GM18505 (cell line): Measurements from ENCODE around the gene HTT.

ENCODE experiments used
- ATAC-seq: cut with Tn5 transposase; IDR thresholded peaks from one replicate; pipeline ENCODE4 v1.9.1; 2021; ENCODE audit not compliant: unreplicated experiment
- POLR2A ChIP-seq: IDR thresholded peaks from 4 replicates; pipeline ENCODE4 v1.6.1; 2011; ENCODE audit warnings: borderline replicate concordance; ENCODE audit not compliant: insufficient read depth, insufficient read length; ENCODE audit errors: extremely low read depth

HTT gene

DNA sequence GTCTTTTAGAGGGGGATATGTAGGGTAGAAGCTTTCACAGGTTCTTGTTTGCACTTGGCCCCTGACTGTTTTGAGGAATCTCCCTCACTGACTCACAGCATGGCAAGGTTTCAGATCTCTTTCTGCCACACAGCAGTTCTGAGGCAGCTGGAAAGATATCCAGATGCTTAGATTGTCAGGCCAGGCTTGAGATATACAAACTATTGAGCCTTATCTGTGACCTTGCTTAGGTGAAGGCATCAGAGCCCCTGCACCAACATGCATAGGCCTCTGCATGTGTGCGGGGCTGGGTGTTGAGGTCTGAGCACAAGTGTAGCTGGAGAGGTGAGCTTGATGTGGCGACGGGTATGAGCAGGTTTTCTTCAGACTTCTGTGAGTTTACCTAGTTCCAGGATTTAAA lies 93.5 kb downstream of the HTT start:
- no peak for ATAC-seq
- TF ChIP-seq POLR2A, result no peak

DNA sequence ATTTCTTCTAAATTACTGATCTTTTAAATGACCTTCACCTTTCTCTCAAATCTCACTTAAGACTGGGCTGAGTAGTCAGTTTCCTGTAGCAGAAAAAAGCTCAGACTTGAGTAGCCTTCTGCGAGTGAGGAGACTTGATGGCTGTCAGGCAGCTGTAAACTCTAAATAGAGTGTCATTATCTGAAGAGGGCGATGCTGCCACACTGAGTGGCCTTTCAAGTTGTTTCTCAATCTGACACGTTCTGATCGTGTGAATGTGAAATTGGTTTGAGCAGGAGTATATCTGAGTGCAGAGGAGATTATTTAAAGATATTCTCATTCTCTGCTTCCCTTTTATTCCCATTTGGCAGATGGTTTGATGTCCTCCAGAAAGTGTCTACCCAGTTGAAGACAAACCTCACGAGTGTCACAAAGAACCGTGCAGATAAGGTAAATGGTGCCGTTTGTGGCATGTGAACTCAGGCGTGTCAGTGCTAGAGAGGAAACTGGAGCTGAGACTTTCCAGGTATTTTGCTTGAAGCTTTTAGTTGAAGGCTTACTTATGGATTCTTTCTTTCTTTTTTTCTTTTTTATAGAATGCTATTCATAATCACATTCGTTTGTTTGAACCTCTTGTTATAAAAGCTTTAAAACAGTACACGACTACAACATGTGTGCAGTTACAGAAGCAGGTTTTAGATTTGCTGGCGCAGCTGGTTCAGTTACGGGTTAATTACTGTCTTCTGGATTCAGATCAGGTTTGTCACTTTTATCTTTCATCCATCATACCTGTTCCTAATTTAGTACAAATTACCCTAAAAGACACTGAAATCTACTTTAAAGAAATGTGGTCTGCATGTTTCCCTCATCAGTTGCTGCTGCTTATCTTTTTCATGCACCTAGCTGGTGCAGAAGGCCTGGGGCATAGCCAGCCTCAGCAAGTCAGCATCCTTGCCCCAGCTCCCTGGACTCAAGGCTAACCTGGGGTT lies 100.2 kb downstream of the HTT start:
- ATAC-seq, result no peak
- no peak for TF ChIP-seq POLR2A

DNA sequence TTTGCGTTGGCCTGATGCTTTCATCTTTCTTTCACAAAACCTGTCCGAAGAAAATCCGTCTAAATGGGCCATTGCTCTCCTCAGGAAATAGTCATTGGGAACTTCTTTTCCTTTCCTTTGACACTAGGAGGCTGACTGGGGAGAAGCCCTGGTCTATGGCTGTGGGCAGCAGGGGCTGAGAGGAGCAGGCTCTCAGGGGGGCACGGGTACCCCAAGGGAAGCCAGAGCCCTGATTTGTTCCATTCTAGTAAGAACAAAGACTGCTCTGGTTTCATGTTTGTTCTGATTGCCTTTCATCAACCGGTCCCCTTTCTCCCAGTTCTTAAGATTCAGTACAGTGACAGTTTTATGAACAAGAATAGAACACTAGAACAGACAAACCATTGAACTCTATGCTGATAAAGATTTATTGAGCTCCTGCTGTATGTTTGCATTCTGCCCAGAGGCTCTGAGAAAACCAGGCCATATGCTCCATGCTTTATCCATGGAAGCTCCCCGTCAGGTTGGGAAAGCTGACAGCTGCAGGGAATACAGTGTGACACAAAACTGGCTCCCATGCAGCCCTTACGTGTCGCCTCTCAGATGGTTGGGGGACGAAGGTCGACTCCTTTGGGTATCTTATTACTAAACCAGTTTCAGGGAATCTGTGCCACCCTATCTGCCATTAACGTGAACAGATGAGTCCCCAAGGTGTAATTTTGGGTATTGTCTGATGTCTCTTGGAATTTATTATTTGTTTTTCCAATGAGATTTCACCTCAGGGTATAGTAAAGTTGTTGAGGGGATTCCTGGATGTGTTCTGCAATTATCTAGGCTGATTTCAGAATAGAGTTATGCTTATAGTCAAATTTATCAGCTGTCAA lies 102.1 kb downstream of the HTT start:
- no peak for TF ChIP-seq POLR2A
- ATAC-seq, result no peak

DNA sequence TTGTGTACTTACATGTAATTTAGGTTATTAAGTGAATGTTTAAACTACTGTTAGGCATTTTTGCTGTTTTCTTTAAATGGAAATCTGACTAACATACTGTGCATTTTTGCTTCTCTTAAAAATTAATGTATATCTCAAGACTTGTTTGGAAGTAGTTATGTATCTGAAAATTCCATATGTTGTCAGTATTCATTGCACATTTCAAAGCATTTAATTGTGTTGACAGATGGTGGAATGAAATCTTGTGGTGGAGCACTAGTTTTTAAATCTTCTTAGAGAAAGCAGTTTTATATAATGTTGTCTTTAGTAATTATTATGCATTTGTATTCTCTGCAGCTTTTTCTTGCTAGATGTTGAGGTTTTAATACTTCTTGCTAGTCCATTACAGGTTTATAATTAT lies 102.9 kb downstream of the HTT start:
- no peak for TF ChIP-seq POLR2A
- ATAC-seq, result no peak

DNA sequence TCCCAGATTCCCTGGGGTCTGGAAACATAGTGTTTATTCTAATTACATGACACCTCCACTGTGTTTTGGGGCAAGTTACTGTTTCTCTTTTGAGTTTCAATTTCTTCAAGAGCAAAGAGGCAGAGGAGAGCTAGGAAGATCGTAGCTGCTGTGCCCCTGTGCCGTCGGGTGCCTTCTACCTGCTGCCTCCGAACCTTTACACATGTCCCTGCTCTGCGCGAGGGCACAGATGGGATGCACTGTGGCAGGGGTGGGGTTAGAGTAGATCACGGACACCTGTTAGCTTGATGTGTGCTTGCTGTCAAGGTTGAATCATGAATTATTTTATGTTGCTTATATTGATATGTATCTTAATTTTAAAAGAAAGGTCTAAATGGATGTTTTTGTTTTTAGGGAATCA lies 103.4 kb downstream of the HTT start:
- TF ChIP-seq POLR2A, result no peak
- ATAC-seq, result no peak

DNA sequence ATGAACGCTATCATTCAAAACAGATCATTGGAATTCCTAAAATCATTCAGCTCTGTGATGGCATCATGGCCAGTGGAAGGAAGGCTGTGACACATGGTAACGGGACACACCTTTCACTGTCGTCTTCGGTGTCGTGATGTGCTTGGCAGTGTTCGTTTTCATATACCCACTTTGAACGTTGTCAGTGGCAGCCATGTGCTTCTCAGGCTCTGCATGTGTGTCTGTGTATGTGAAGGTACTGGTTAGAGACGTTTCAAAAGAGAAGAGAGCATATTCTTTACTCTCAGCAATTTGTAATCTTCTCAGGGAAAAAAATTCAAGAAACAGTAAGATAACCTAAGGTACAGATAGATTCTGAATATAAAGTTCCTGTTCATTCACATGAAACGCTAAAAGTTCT lies 103.9 kb downstream of the HTT start:
- TF ChIP-seq POLR2A, result no peak
- no peak for ATAC-seq

DNA sequence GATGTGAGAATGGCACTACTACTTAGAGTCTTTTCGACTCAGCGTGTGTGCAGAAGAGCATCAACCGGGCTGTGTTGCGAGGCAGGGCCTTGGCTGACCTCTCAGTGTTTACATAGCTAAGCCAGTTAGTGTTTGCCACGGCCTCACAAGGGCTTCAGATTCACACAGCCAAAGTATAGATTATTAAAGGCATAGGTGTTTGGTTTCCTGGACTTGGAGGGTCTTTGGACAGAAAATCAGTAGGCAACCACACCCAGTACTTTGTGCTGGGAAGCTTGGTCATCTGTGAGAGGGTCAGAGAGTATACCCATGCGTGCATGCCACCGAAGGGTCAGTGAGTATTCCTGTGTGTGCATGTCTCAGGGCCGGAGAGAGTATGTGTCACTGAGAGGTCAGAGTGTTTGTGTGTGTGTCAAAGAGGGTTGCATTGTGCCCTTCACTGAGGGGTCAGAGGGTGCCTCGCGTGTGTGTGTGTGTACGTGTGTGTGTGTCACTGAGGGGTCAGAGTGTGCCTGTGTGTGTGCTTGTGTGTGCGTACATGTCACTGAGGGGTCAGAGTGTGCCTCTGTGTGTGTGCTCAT lies 104.7 kb downstream of the HTT start:
- no peak for ATAC-seq
- TF ChIP-seq POLR2A, result no peak

DNA sequence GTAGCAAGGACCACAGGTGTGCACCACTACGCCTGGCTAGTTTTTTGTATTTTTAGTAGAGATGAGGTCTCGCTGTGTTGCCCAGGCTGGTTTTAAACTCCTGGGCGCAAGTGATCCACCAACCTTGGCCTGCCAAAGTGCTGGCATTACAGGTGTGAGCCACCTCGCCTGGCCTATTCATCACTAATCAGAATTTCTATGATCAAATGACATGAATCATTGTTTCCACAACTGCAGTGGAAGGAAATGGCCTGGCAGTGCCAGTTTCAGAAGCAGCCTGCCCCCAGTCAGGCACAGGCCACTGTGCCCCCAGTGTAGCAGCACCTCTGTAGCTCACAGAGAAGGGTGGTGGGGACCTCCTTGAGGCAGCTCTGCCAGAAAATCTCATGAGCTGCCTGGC lies 108.5 kb downstream of the HTT start:
- TF ChIP-seq POLR2A, result no peak
- no peak for ATAC-seq

DNA sequence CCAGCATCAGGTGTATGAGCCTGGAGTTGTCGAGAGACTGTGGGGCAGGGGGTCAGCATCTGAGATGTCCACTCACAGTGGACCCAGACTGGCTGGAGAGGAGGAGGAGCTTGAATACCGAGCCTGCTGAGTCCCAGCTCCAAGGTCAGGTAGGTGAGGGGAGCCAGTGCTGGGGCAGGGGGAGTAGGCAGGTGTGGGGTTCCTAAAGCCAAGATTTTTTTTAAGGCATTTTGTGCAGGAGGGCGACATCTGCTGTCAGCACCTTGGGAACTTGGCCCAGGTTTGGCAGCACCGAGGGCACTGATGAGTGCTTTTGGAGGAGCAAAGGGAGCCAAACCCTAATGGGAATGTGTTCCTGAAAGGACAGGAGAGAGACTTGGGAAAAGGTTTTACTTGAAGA lies 110.2 kb downstream of the HTT start:
- no peak for ATAC-seq
- no peak for TF ChIP-seq POLR2A

DNA sequence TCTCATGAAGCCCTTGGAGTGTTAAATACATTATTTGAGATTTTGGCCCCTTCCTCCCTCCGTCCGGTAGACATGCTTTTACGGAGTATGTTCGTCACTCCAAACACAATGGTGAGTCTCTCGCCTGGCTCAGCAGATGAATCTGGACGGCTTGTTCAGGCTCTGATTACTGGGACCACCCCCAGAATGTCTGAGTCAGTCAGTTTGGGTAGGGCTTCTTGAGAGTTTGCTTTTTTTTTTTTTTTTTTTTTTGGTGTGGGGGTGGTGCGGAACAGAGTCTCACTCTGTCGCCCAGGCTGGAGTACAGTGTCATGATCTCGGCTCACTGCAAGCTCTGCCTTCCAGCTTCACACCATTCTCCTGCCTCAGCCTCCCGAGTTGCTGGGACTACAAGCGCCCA lies 112.1 kb downstream of the HTT start:
- no peak for ATAC-seq
- no peak for TF ChIP-seq POLR2A

DNA sequence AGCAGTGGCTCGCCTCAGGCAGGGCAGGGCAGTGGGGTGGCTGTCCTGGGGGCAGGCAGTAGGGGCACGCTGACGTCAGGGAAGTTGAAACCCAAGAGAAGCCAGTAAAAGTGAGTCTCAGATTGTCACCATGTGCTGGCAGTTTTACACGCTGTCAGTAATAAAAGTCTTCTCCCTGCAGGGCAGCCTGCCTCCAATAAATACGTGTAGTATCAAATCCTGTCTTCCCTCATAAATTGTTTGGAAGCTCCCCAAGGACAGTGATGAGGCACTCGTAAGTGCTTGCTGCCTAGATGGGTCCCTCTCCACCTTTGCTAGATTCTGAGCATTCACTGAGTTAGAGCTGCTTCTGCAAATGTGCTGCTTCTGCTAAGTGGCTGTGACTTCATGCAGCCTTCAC lies 113.6 kb downstream of the HTT start:
- no peak for ATAC-seq
- no peak for TF ChIP-seq POLR2A

DNA sequence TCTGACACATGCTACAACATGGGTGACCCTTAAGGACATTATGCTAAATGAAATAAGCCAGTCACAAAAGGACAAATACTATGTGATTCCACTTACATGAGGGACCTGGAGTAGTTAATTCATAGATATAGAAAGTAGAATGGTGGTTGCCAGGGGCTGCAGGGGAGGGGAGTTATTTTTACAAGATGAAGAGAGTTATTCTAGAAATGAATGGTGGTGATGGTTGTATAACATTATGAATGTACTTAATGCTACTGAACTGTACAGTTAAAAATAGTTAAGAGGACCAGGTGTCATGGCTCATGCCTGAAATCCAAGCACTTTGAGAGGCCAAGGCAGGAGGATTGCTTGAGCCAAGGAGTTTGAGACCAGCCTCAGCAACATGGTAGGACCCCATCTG lies 115.0 kb downstream of the HTT start:
- no peak for ATAC-seq
- no peak for TF ChIP-seq POLR2A

DNA sequence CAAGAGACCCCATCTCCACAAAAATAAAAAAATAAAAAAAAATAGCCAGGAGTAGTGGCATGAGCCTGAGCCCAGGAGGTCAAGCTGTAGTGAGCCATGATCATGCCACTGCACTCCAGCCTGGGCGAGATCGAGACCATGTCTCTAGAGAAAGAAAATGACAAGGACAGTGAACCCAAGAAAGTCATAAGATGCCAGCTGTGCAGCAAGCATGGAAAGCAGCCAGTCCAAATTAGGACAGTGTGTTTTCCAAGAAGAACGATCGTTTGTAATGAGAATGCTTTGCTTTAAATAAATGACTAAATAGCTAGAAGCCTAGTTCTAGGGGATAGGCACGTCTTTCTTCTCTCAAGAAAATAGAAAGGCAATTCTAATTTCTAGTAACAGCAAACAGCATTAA lies 116.1 kb downstream of the HTT start:
- TF ChIP-seq POLR2A, result no peak
- ATAC-seq, result no peak
